HG03558 (cell line): ENCODE results near the gene REG1B.
"Not testable (repeated sequence)": the region's sequence is repeated elsewhere in the genome, so short reads cannot be mapped to it uniquely, and the experiment has no call there.

Source experiments
- ATAC-seq: cut with Tn5 transposase; IDR thresholded peaks from one replicate; pipeline ENCODE4 v1.9.1; 2021; ENCODE audit warnings: moderate number of reproducible peaks; ENCODE audit not compliant: unreplicated experiment; ENCODE audit errors: extremely low read depth

REG1B gene

DNA sequence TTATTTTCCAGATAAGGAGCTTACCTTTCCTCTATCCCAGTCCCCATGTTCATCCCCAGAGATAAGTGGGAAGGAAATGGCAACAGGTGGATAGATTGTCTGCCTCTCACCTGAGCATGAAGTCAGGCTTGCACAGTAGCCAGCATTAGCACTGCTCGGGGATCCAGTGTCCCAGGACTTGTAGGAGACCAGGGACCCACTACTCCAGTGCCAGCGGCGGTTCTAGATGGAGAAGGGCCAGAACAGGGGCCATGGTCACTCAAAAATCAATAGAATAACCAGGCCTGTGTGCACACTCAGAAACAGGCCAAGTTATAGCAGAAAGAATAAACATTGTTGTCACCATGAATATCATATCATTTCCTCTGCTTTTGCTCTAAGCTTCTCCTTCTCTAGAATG, 2.4 kb downstream of the REG1B start:
- no peak for ATAC-seq

DNA sequence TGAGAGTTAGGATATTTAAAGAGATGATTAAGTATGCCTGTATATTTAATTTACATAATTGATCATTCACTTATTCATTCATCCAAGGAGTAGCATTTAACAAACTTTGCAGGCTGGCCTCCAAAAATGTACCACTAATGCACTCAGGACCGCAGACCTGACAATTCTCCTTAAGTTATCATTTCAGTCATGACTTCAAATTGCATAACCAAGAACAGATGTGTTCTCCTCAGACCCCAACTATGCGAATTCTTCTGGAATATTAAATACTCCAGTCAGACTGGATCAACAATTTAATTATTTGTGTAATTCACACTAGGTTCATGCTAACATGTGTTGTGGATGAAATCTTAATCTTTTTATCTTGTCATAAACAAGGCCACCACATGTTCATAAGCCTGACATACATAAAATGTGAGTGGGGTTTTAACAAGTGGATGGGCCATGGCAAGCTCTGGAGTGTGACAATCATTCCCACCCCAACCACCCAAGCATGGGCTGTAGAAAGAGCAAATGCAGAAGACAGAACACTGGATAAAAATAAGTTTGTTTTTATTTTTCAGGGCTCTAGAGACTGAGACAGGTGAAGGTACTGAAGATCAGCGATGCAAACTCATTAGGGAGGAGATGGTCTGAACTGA, 3.2 kb downstream of the REG1B start:
- no peak for ATAC-seq

DNA sequence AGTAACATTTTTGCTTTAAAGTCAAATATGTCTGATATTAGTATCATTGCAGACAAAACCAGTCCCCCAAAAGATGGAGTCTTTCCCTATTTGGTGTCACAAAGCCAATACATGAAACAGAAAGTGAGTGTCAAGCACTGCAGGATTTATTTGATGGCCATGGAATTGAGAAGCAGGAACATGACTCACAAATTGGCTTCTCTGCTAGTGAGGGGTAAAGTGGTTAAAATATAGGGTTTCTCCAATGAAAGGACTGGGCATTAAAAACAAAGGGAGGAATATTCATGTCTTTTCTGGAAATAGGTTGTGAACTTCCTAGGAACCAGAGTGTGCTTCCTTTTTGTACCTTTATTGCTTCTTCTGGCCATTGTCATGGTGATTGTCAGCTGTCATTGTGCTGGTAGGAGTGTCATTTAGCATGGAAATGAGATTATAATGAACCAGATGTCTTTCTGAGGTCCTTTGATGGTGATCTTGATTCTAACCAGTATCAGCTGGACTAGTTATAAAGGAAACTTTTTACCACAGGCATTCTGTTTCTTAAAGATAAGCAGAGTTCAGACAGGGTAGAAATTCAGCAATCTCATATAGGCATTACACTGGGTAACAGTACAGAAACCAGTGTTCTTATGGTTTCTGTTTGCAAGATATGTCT, 4.1 kb downstream of the REG1B start:
- ATAC-seq = no peak

DNA sequence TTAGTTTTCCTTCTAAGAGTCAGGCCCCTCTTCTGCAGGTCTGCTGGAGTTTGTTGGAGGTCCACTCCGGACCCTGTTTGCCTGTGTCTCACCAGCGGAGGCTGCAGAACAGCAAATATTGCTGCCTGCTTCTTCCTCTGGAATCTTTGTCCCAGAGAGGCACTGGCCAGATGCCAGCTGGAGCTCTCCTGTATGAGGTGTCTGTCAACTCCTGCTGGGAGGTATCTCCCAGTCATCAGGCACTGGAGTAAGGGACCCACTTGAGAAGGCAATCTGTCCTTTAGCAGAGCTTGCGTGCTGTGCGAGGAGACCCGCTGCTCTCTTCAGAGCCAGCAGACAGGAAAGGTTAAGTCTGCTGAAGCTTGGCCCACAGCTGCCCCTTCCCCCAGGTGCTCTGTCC, 4.8 kb downstream of the REG1B start:
- no peak for ATAC-seq

DNA sequence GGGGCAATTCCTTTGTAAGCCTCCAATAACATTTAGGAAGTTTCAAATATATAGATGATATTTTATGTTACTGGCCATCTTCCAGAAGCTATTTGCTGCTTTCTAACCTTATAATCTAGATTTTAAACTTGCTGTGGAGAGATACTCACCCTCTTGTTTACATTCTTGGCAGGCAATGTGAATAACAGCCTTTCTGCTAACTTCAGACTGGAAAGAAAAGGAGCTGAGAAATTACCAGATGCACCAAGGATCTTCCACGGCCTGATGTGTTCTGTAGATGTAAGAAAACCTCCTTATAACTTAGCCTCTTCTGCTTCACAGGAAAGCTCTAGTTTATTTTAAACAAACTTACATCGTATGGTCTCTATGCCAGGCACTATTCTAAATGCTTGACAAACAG, 16.7 kb downstream of the REG1B start:
- ATAC-seq = no peak

DNA sequence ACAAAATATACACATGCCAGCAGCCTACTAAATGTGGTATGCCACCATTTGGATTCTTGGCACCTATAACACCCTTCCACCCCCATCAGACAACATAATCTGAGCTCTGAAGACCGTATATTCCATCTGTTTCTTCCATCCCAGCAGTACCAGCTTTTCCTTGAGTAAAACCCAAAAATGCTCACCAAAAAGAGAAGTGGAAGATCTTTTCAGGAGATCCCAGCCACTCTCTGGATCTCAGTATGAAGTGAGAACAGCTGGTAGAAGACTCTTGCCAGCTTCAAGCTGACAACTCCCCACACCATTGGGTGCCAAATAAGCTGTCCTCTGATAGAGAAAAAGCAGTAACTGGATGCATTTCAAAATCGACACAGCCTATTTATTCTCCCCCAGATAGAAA, 22.6 kb downstream of the REG1B start:
- ATAC-seq = no peak

DNA sequence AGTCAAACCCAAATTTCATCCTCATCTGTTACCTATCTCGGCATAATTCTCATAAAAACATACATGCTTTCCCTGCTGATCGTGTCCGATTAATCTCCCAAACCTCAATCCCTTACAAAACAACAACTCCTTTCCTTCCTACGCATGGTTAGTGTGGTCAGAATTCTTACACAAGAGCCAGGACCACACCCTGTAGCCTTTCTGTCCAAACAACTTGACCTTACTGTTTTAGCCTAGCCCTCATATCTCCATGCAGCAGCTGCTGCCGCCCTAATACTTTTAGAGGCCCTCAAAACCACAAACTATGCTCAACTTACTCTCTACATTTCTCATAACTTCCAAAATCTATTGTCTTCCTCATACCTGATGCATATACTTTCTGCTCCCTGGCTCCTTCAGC, 33.0 kb downstream of the REG1B start:
- ATAC-seq = not testable (repeated sequence)

DNA sequence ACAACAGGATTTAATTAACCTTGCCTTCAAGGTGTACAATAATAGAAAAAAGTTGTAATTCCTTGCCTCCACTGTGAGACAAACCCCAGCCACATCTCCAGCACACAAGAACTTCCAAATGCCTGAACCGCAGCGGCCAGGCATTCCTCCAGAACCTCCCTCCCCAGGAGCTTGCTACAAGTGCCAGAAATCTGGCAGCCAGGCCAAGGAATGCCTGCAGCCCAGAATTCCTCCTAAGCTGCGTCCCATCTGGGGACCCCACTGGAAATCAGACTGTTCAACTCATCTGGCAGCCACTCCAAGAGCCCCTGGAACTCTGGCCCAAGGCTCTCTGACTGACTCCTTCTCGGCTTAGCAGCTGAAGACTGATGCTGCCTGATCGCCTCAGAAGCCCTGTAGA, 34.3 kb downstream of the REG1B start:
- not testable (repeated sequence) for ATAC-seq

DNA sequence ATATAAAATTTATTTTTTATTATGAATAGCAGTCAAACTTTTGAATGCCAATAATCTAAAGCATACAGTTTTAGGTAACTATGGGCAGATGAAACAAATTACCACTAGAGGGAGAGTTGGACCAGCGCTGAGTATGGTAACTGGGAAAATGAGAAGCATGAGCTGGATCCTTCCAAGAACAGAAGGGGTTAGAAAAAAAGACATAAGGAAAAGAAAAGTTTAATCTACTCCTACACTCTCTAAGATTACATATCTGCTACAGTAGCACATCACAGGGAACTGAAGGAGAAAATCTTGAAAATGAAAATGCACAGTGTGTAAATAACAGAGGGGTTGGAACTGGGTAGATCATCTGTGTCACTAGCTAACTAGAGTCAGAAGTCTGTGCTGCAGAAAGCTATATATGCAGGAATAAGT, 46.8 kb downstream of the REG1B start:
- ATAC-seq = no peak

DNA sequence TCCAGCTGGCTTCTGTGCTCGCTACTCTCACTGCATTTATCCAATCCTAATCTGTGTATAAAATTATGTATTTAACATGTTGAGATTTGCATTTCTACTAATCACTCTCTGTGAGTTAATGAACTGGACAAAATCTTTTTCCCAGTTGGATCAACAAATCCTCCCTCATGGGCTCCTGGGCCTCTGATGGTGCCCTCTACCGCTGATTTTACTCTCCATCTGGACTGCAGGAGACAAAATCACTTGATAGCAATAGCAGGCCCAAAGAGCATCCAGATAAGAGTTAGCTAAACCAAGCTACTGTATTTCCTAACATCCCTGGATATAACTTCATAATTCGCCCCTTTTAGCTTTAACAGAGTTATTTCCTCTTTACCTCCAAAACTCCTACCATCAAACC, 47.8 kb downstream of the REG1B start:
- no peak for ATAC-seq
